OCI-LY1 (cell line): ENCODE measurements around the gene CCDC71.

Experiments used
- H2AFZ ChIP-seq: fragments of 200-600 bp; sonication (generic), shearing (Covaris generic); 2 replicates; pipeline ENCODE4 v1.6.0; 2014; ENCODE audit warnings: antibody characterized with exemption, mild to moderate bottlenecking, low read length
- H3F3A ChIP-seq: fragments of 200-600 bp; sonication (generic), shearing (Covaris generic); 2 replicates; pipeline ENCODE4 v1.6.0; 2014; ENCODE audit warnings: mild to moderate bottlenecking, antibody characterized with exemption, low read length, moderate library complexity; ENCODE audit not compliant: insufficient read depth
- H3K27ac ChIP-seq: fragments of 200-600 bp; sonication (generic); 2 replicates; pipeline ENCODE4 v1.5.1; 2014; ENCODE audit warnings: low read length, mixed run types, mild to moderate bottlenecking, low read depth; ENCODE audit not compliant: poor library complexity, severe bottlenecking
- H3K27me3 ChIP-seq: fragments of 200-600 bp; sonication (generic); 2 replicates; pipeline ENCODE4 v1.6.0; 2014; ENCODE audit warnings: antibody characterized with exemption, mild to moderate bottlenecking, low read length, moderate library complexity; ENCODE audit not compliant: insufficient read depth
- H3K36me3 ChIP-seq: fragments of 200-600 bp; sonication (generic); 2 replicates; pipeline ENCODE4 v1.6.1; 2014; ENCODE audit warnings: mild to moderate bottlenecking, antibody characterized with exemption, low read length, moderate library complexity, mixed read lengths; ENCODE audit not compliant: insufficient read depth
- H3K4me1 ChIP-seq: fragments of 200-600 bp; sonication (generic); 2 replicates; pipeline ENCODE4 v1.5.1; 2014; ENCODE audit warnings: mild to moderate bottlenecking, low read length, moderate library complexity; ENCODE audit not compliant: insufficient read depth, severe bottlenecking
- H3K4me2 ChIP-seq: fragments of 200-600 bp; sonication (generic), shearing (Covaris generic); 2 replicates; pipeline ENCODE4 v1.6.1; 2014; ENCODE audit warnings: low read length
- H3K4me3 ChIP-seq: fragments of 200-600 bp; sonication (generic); 2 replicates; pipeline ENCODE4 v1.5.1; 2014; ENCODE audit warnings: low read length, low read depth, mild to moderate bottlenecking, mixed read lengths; ENCODE audit not compliant: poor library complexity, severe bottlenecking
- H3K79me2 ChIP-seq: fragments of 200-600 bp; shearing (Covaris generic); 2 replicates; pipeline ENCODE4 v1.6.1; 2016; ENCODE audit warnings: mixed run types, low read length, mixed read lengths; ENCODE audit not compliant: insufficient read depth
- H3K9ac ChIP-seq: fragments of 200-600 bp; sonication (generic), shearing (Covaris generic); 2 replicates; pipeline ENCODE4 v1.6.1; 2014; ENCODE audit warnings: mild to moderate bottlenecking, low read length, mixed read lengths
- H3K9me2 ChIP-seq: fragments of 200-600 bp; sonication (generic), shearing (Covaris generic); 2 replicates; pipeline ENCODE4 v1.6.1; 2014; ENCODE audit warnings: low read depth, mild to moderate bottlenecking, low read length, mixed read lengths
- H3K9me3 ChIP-seq: fragments of 200-600 bp; shearing (Covaris generic); 2 replicates; pipeline ENCODE4 v1.6.1; 2014; ENCODE audit warnings: low read length, mixed read lengths
- H4K20me1 ChIP-seq: fragments of 200-600 bp; sonication (generic), shearing (Covaris generic); 2 replicates; pipeline ENCODE4 v1.6.0; 2016; ENCODE audit warnings: mild to moderate bottlenecking, low read length; ENCODE audit not compliant: insufficient read depth
- CTCF ChIP-seq: fragments of 200-600 bp; sonication (generic), shearing (Covaris generic); IDR thresholded peaks from 2 replicates; pipeline ENCODE4 v1.5.1; 2017; ENCODE audit warnings: mild to moderate bottlenecking, antibody characterized with exemption, low read length, moderate library complexity, mixed read lengths
- EZH2 ChIP-seq: fragments of 200-600 bp; sonication (generic), shearing (Covaris generic); IDR thresholded peaks from 2 replicates; pipeline ENCODE4 v1.8.0; 2017; ENCODE audit warnings: borderline replicate concordance, mixed run types, mild to moderate bottlenecking, antibody characterized with exemption, low read length, moderate library complexity, mixed read lengths

The CCDC71 gene

GRCh38 chr3:49133226-49133951, 32.7 kb downstream of the CCDC71 start:
- no peak overlapping the region for H3K27ac ChIP-seq
- peaks cover 4% of the 10 kb centered on the region; the same call in 1 of the 2 replicates for H3K27me3 ChIP-seq
- H2AFZ ChIP-seq: no peak overlapping the region
- no peaks in the 10 kb centered on the region for H3K9me3 ChIP-seq
- H4K20me1 ChIP-seq: no peaks in the 10 kb centered on the region
- H3K4me3 ChIP-seq: no peak overlapping the region
- H3K36me3 ChIP-seq: no peaks in the 10 kb centered on the region
- H3K9me2 ChIP-seq: no peaks in the 10 kb centered on the region
- H3K9ac ChIP-seq: no peak overlapping the region
- no peak overlapping the region for H3K4me2 ChIP-seq
- no peaks in the 10 kb centered on the region for H3F3A ChIP-seq
- TF ChIP-seq EZH2 (no peak), CTCF (no peak)
- H3K4me1 ChIP-seq: no peaks in the 10 kb centered on the region
- no peaks in the 10 kb centered on the region for H3K79me2 ChIP-seq

GRCh38 chr3:49132437-49133225, 33.5 kb downstream of the CCDC71 start, which contains the start of gene LAMB2:
Gene LAMB2 (minus strand): TSS chr3:49133050. CDS start chr3:49132867, 183 bp downstream.
- Histone ChIP-seq H3K9me3 (no peaks in the 10 kb centered on the region), H3K36me3 (no peaks in the 10 kb centered on the region), H4K20me1 (no peaks in the 10 kb centered on the region), H3K4me2 (no peak within 1 kb of the TSS), H3K9ac (no peak within 1 kb of the TSS), H2AFZ (no peak within 1 kb of the TSS), H3K27ac (no peak within 1 kb of the TSS), H3K9me2 (no peaks in the 10 kb centered on the region), H3K79me2 (no peaks in the 10 kb centered on the region), H3F3A (no peaks in the 10 kb centered on the region), H3K4me1 (no peaks in the 10 kb centered on the region), H3K27me3 (peaks cover 4% of the 10 kb centered on the region; the same call in 1 of the 2 replicates), H3K4me3 (no peak within 1 kb of the TSS)
- TF ChIP-seq EZH2: no peak
- TF ChIP-seq CTCF: no peak

GRCh38 chr3:49132073-49132436, 34.1 kb downstream of the CCDC71 start:
- H3K9me2 ChIP-seq: no peaks in the 10 kb centered on the region
- peaks cover 4% of the 10 kb centered on the region; the same call in 1 of the 2 replicates for H3K27me3 ChIP-seq
- no peak overlapping the region for H3K9ac ChIP-seq
- H3K79me2 ChIP-seq: no peaks in the 10 kb centered on the region
- no peak for TF ChIP-seq CTCF
- TF ChIP-seq EZH2: no peak
- no peak overlapping the region for H2AFZ ChIP-seq
- no peaks in the 10 kb centered on the region for H4K20me1 ChIP-seq
- H3F3A ChIP-seq: no peaks in the 10 kb centered on the region
- H3K36me3 ChIP-seq: no peaks in the 10 kb centered on the region
- H3K9me3 ChIP-seq: no peaks in the 10 kb centered on the region
- H3K4me2 ChIP-seq: no peak overlapping the region
- no peaks in the 10 kb centered on the region for H3K4me1 ChIP-seq
- no peak overlapping the region for H3K4me3 ChIP-seq
- no peak overlapping the region for H3K27ac ChIP-seq
